A549 (cell line): ENCODE data around the gene ROS1. TPM values are rescaled to one million over a fixed set of nuclear protein-coding genes. Genes with fewer than 3 reads are reported as not detected.

Experiments
- ATAC-seq, 2 experiments: fragments of 200-7000 bp in 1 of 2; fragments of >200 bp in 1 of 2; cut with Nextera tagmentation in 1 of 2; cut with Tn5 transposase in 1 of 2; 3 replicates each; pipeline versions ENCODE4 v1.8.0 to v1.9.1; 2018 to 2020; ENCODE audit warnings: mild to moderate bottlenecking in 1 of 2, moderate library complexity in 1 of 2
- CTCF ChIA-PET: fragments of 300-600 bp; sonication (Branson Sonifier 250); formaldehyde crosslinking; extraction: SDS; loops from one replicate; lab custom pipeline; 2021; ENCODE audit warnings: antibody characterized with exemption, inconsistent platforms; lab: Yijun Ruan, JAX
- POLR2A ChIA-PET: fragments of 350-600 bp; formaldehyde crosslinking; extraction: SDS; loops from one replicate; lab custom pipeline; 2021; ENCODE audit warnings: antibody characterized with exemption, inconsistent platforms; lab: Yijun Ruan, JAX
- DNase-seq, 2 experiments: peaks; one replicate each; pipeline versions ENCODE4 v3.0.0 to v3.0.0-alpha.2; 2011 to 2016; ENCODE audit warnings: low read depth in 1 of 2, low spot score in 1 of 2
- FAIRE-seq: peaks from 2 replicates; lab custom pipeline; 2011; peaks lifted over from hg19 to GRCh38; lab: Jason Lieb, UNC
- H3K27ac ChIP-seq, 2 experiments: fragments of >200 bp; sonication (Bioruptor Twin); formaldehyde crosslinking; 3 replicates each; pipeline ENCODE4 v1.5.1; 2016 to 2017
- H3K4me1 ChIP-seq: fragments of >200 bp; sonication (Bioruptor Twin); formaldehyde crosslinking; 3 replicates; pipeline ENCODE4 v1.6.1; 2016
- H3K4me2 ChIP-seq: fragments of >200 bp; sonication (Bioruptor Twin); formaldehyde crosslinking; 3 replicates; pipeline ENCODE4 v1.6.1; 2016
- H3K4me3 ChIP-seq: fragments of >200 bp; sonication (Bioruptor Twin); formaldehyde crosslinking; 3 replicates; pipeline ENCODE4 v1.5.1; 2016
- H3K9me3 ChIP-seq: fragments of >200 bp; sonication (Bioruptor Twin); formaldehyde crosslinking; 3 replicates; pipeline ENCODE4 v1.6.1; 2016
- CBX2 ChIP-seq: fragments of 200-600 bp; sonication (generic); IDR thresholded peaks from 2 replicates; pipeline ENCODE4 v1.6.1; 2016; ENCODE audit warnings: low read depth, mild to moderate bottlenecking, borderline replicate concordance
- CEBPB ChIP-seq, 2 experiments: fragments of >200 bp in 1 of 2; sonication (Bioruptor Twin) in 1 of 2; formaldehyde crosslinking in 1 of 2; IDR thresholded peaks; 2 replicates each; pipeline ENCODE4 v1.6.1; 2012 to 2016
- CHD2 ChIP-seq: fragments of 150-350 bp; IDR thresholded peaks from 2 replicates; pipeline ENCODE4 v1.6.1; 2014; ENCODE audit warnings: low read length; ENCODE audit not compliant: partially characterized antibody
- EHMT2 ChIP-seq: fragments of 200-600 bp; sonication (generic); IDR thresholded peaks from 2 replicates; pipeline ENCODE4 v1.6.1; 2016; ENCODE audit warnings: antibody characterized with exemption, low read depth, mild to moderate bottlenecking, moderate library complexity
- EP300 ChIP-seq, 2 experiments: fragments of >200 bp; sonication (Bioruptor Twin); formaldehyde crosslinking; IDR thresholded peaks; 2 replicates in 1 of 2; 3 replicates in 1 of 2; pipeline ENCODE4 v1.6.1; 2016 to 2017
- ESRRA ChIP-seq: fragments of 150-350 bp; IDR thresholded peaks from 2 replicates; pipeline ENCODE4 v1.6.1; 2014; ENCODE audit warnings: mild to moderate bottlenecking, low read length, borderline replicate concordance
- FOSB ChIP-seq: fragments of 250-450 bp; sonication (Bioruptor Pico); IDR thresholded peaks from 2 replicates; pipeline ENCODE4 v1.5.0; 2020; ENCODE audit warnings: mild to moderate bottlenecking, moderate library complexity
- FOSL2 ChIP-seq, 2 experiments: fragments of 450-650 bp in 1 of 2; fragments of >200 bp in 1 of 2; sonication (Bioruptor Twin) in 1 of 2; formaldehyde crosslinking; IDR thresholded peaks; 2 replicates each; pipeline versions ENCODE4 v1.5.0 to v1.6.1; 2016 to 2020; ENCODE audit warnings: mild to moderate bottlenecking in 1 of 2, moderate library complexity in 1 of 2
- HES2 ChIP-seq: fragments of >200 bp; sonication (Bioruptor Twin); formaldehyde crosslinking; IDR thresholded peaks from 2 replicates; pipeline ENCODE4 v1.6.1; 2016
- HEYL ChIP-seq: fragments of 250-450 bp; sonication (Bioruptor Pico); IDR thresholded peaks from 2 replicates; pipeline ENCODE4 v1.8.0; 2021; ENCODE audit warnings: mild to moderate bottlenecking, moderate library complexity
- HOXA7 ChIP-seq: fragments of 250-450 bp; sonication (Bioruptor Pico); IDR thresholded peaks from 2 replicates; pipeline ENCODE4 v1.5.0; 2020; ENCODE audit warnings: mild to moderate bottlenecking, moderate library complexity
- KDM1A ChIP-seq: fragments of 200-600 bp; sonication (generic); IDR thresholded peaks from 2 replicates; pipeline ENCODE4 v1.6.1; 2016; ENCODE audit warnings: low read depth, mild to moderate bottlenecking
- KDM5A ChIP-seq: fragments of 200-600 bp; sonication (generic); IDR thresholded peaks from 2 replicates; pipeline ENCODE4 v1.6.1; 2016; ENCODE audit warnings: antibody characterized with exemption, mild to moderate bottlenecking
- NPAS2 ChIP-seq: fragments of 250-450 bp; sonication (Bioruptor Pico); IDR thresholded peaks from 2 replicates; pipeline ENCODE4 v1.8.0; 2022; ENCODE audit warnings: mild to moderate bottlenecking, moderate library complexity, borderline replicate concordance
- PBX3 ChIP-seq: IDR thresholded peaks from 2 replicates; pipeline ENCODE4 v1.6.1; 2012
- RARB ChIP-seq: fragments of 250-450 bp; sonication (Bioruptor Pico); IDR thresholded peaks from 2 replicates; pipeline ENCODE4 v1.8.0; 2021; ENCODE audit warnings: mild to moderate bottlenecking, moderate library complexity
- RNF2 ChIP-seq: fragments of 200-600 bp; sonication (generic); IDR thresholded peaks from 2 replicates; pipeline ENCODE4 v1.6.1; 2016; ENCODE audit warnings: low read depth, mild to moderate bottlenecking, antibody characterized with exemption, moderate library complexity, borderline replicate concordance
- TFCP2L1 ChIP-seq: fragments of 250-450 bp; sonication (Bioruptor Pico); IDR thresholded peaks from 2 replicates; pipeline ENCODE4 v1.5.0; 2021; ENCODE audit warnings: mild to moderate bottlenecking
- TP53 ChIP-seq: fragments of 250-450 bp; sonication (Bioruptor Pico); IDR thresholded peaks from 2 replicates; pipeline ENCODE4 v1.5.0; 2021; ENCODE audit warnings: mild to moderate bottlenecking, moderate library complexity
- USF2 ChIP-seq: fragments of 450-650 bp; IDR thresholded peaks from 2 replicates; pipeline ENCODE4 v1.6.1; 2014; ENCODE audit warnings: antibody characterized with exemption
- ZSCAN20 ChIP-seq: fragments of 250-450 bp; sonication (Bioruptor Pico); IDR thresholded peaks from 2 replicates; pipeline ENCODE4 v1.8.0; 2022; ENCODE audit warnings: mild to moderate bottlenecking, moderate library complexity
- WGBS: methylation state at CpG from one replicate; pipeline ENCODE4 v1.1.6; 2017; ENCODE audit errors: missing lambda C conversion rate; 5-methylcytosine and 5-hydroxymethylcytosine counted together
- polyA plus RNA-seq, 4 experiments: library from polyadenylated mRNA; depleted of rRNA in 3 of 4; stranded (reverse); fragments of >200 nt; fragmentation: RNase III in 1 of 4; extraction: RNeasy Plus Mini Kit Qiagen cat#74134 plus additional on column Dnase treatment in 1 of 4; gene quantifications; 2 replicates in 3 of 4; 3 replicates in 1 of 4; pipeline ENCODE4 v1.2.3, GENCODE V29; 2011 to 2017
- TF ChIP-seq, protein P1 (sequence below): IDR thresholded peaks from 2 replicates; pipeline ENCODE4 v1.6.1; 2012; ENCODE audit warnings: low read depth, borderline replicate concordance

Gene ROS1
- polyA plus RNA-seq, 2 of the 4 experiments (the other 2 are of a cell fraction): 0.17 to 0.18 TPM

GRCh38 chr6:117393045-117393444 lies 32.7 kb downstream of the ROS1 start:
- no peak for FAIRE-seq
- DNase-seq: no peak

GRCh38 chr6:117391874-117392583 lies 33.7 kb downstream of the ROS1 start:
- TF ChIP-seq USF2 (no peak), KDM5A (no peak)
- no peak overlapping the region for H3K4me2 ChIP-seq
- ATAC-seq (no peak), DNase-seq (no peak), FAIRE-seq (no peak)
- no peak overlapping the region; a peak in 1 of 6 replicates for H3K27ac ChIP-seq
- no peaks in the 10 kb centered on the region for H3K9me3 ChIP-seq
- H3K4me3 ChIP-seq: no peak overlapping the region
- POLR2A ChIA-PET: no interaction called here
- 74% methylated on average over 3 of the region's 3 CpGs for WGBS
- CTCF ChIA-PET: interaction anchor here (1.5 kb wide), 1 partner anchor 8 kb away, joined by 6 read pairs; no protein-coding TSS in a partner anchor
- H3K4me1 ChIP-seq: peaks cover 32% of the 10 kb centered on the region

More at GRCh38 chr6:117393045-117393444, 32.7 kb downstream of the ROS1 start:
- Histone ChIP-seq H3K27ac (no peak overlapping the region), H3K4me1 (peaks cover 29% of the 10 kb centered on the region), H3K9me3 (no peaks in the 10 kb centered on the region), H3K4me3 (no peak overlapping the region), H3K4me2 (no peak overlapping the region)
- ATAC-seq: no peak
- ChIA-PET CTCF (no interaction called here), POLR2A (no interaction called here)
- 30% methylated on average over 2 of the region's 2 CpGs for WGBS
- TF ChIP-seq FOSB (CRISPR knock-in tag): no peak
- no peak for TF ChIP-seq TFCP2L1 (CRISPR knock-in tag)
- no peak for TF ChIP-seq RNF2
- TF ChIP-seq PBX3: no peak
- TF ChIP-seq HOXA7 (CRISPR knock-in tag): no peak
- no peak for TF ChIP-seq TP53
- TF ChIP-seq ZSCAN20: no peak
- TF ChIP-seq ESRRA: no peak
- TF ChIP-seq CBX2: no peak
- TF ChIP-seq HEYL (CRISPR knock-in tag): no peak
- TF ChIP-seq, protein P1, sequence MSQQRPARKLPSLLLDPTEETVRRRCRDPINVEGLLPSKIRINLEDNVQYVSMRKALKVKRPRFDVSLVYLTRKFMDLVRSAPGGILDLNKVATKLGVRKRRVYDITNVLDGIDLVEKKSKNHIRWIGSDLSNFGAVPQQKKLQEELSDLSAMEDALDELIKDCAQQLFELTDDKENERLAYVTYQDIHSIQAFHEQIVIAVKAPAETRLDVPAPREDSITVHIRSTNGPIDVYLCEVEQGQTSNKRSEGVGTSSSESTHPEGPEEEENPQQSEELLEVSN: no peak
- no peak for TF ChIP-seq KDM1A

GRCh38 chr6:117389227-117390057 lies 36.3 kb downstream of the ROS1 start:
- no peak for TF ChIP-seq NPAS2 (CRISPR knock-in tag)
- peak; percentile 80 to 95 for TF ChIP-seq CEBPB (IDR thresholded peaks at IDR 0.05)
- peak; percentile 79; the same call in 1 of the 2 replicates for TF ChIP-seq HES2
- no peak for TF ChIP-seq CHD2
- TF ChIP-seq EHMT2: no peak
- no peak for TF ChIP-seq FOSL2 (IDR thresholded peaks at IDR 0.05)
- TF ChIP-seq FOSL2 (CRISPR knock-in tag; IDR thresholded peaks at IDR 0.05): peak; percentile 28; the same call in 1 of the 2 replicates
- peak in 1 of 2 experiments; percentile 37; a peak in 3 of 5 replicates for TF ChIP-seq EP300 (IDR thresholded peaks at IDR 0.05)
- no peak for TF ChIP-seq RARB (CRISPR knock-in tag)
- Histone ChIP-seq H3K4me3 (no peak overlapping the region), H3K4me2 (peak overlapping the region; percentile 64), H3K9me3 (no peaks in the 10 kb centered on the region), H3K4me1 (peaks cover 33% of the 10 kb centered on the region), H3K27ac (peak overlapping the region; percentile 65 to 82)
- CTCF ChIA-PET: interaction anchor here (0.9 to 1.4 kb wide), 2 partner anchors 9 to 10 kb away, joined by 3 read pairs; no protein-coding TSS in a partner anchor
- ATAC-seq (peak; percentile 55 to 70; a peak in 5 of 6 replicates), FAIRE-seq (no peak), DNase-seq (peak; percentile 5 to 35)
- POLR2A ChIA-PET: interaction anchor here (0.6 kb wide), 2 partner anchors 51 kb away, joined by 4 to 8 read pairs; no protein-coding TSS in a partner anchor
- 38% methylated on average over 11 of the region's 11 CpGs for WGBS
